AG04450 (cell line): ENCODE measurements around the gene FAM209B. TPM values are rescaled to one million over a fixed set of nuclear protein-coding genes. Genes with fewer than 3 reads are reported as not detected.

ENCODE experiments used
- CTCF ChIA-PET: fragments of 300-600, 350-600 bp; formaldehyde crosslinking; extraction: SDS; loops from one replicate; lab custom pipeline; 2022; ENCODE audit warnings: antibody characterized with exemption, inconsistent platforms; lab: Charles Lee
- POLR2A ChIA-PET: fragments of 350-600 bp; formaldehyde crosslinking; extraction: SDS; loops from one replicate; lab custom pipeline; 2021; ENCODE audit warnings: antibody characterized with exemption, inconsistent platforms; lab: Yijun Ruan, JAX
- DNase-seq: peaks from one replicate; pipeline ENCODE4 v3.0.0-alpha.2; 2011; ENCODE audit warnings: low read depth, low spot score
- H3K27ac ChIP-seq: one replicate; pipeline ENCODE4 v1.5.1; 2012; ENCODE audit warnings: low read depth, low read length, control low read depth
- H3K27me3 ChIP-seq: one replicate; pipeline ENCODE4 v1.6.0; 2012; ENCODE audit warnings: low read length; ENCODE audit not compliant: control insufficient read depth, insufficient read depth
- H3K4me3 ChIP-seq: 2 replicates; pipeline ENCODE4 v1.5.1; 2011; ENCODE audit warnings: mild to moderate bottlenecking, low read depth, low read length, control low read depth
- H3K9me3 ChIP-seq: 2 replicates; pipeline ENCODE4 v1.5.1; 2012; ENCODE audit warnings: low read length; ENCODE audit not compliant: control insufficient read depth, insufficient read depth
- polyA plus RNA-seq: library from polyadenylated mRNA; depleted of rRNA; stranded (reverse); fragments of >200 nt; gene quantifications from 2 replicates; pipeline ENCODE4 v1.2.3, GENCODE V29; 2011
- TF ChIP-seq, protein P1 (sequence below): IDR thresholded peaks from 2 replicates; pipeline ENCODE4 v1.5.1; 2011; ENCODE audit warnings: low read depth, low read length, control low read depth, inconsistent platforms

FAM209B gene
- polyA plus RNA-seq, 1 experiment, result 0.35 TPM

DNA sequence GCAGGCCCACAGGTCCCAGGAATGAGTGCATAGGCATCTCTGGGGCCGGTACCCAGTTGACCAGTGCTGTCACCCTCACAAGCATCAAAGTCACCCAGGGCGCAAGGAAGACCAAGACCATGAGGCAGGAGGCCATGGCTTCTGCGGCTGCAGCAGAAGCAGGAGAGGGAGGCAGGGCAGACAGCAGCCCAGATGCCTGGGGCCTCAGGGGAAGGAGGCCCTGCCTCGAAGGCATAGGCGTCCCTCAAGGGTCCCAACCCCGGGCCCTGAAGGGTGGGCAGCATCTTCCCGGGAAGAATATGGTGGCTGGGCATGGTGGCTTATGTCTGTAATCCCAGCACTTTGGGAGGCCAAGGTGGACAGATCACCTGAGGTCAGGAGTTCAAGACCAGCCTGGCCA, 5.5 kb upstream of the FAM209B start:
- no peaks in the 10 kb centered on the region for H3K27me3 ChIP-seq
- POLR2A ChIA-PET, result no interaction called here
- no peak overlapping the region for H3K27ac ChIP-seq
- TF ChIP-seq, protein P1, sequence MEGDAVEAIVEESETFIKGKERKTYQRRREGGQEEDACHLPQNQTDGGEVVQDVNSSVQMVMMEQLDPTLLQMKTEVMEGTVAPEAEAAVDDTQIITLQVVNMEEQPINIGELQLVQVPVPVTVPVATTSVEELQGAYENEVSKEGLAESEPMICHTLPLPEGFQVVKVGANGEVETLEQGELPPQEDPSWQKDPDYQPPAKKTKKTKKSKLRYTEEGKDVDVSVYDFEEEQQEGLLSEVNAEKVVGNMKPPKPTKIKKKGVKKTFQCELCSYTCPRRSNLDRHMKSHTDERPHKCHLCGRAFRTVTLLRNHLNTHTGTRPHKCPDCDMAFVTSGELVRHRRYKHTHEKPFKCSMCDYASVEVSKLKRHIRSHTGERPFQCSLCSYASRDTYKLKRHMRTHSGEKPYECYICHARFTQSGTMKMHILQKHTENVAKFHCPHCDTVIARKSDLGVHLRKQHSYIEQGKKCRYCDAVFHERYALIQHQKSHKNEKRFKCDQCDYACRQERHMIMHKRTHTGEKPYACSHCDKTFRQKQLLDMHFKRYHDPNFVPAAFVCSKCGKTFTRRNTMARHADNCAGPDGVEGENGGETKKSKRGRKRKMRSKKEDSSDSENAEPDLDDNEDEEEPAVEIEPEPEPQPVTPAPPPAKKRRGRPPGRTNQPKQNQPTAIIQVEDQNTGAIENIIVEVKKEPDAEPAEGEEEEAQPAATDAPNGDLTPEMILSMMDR, result no peak
- CTCF ChIA-PET, result no interaction called here
- no peaks in the 10 kb centered on the region; the same call in 1 of the 2 replicates for H3K9me3 ChIP-seq
- DNase-seq, result no peak
- no peak overlapping the region for H3K4me3 ChIP-seq

DNA sequence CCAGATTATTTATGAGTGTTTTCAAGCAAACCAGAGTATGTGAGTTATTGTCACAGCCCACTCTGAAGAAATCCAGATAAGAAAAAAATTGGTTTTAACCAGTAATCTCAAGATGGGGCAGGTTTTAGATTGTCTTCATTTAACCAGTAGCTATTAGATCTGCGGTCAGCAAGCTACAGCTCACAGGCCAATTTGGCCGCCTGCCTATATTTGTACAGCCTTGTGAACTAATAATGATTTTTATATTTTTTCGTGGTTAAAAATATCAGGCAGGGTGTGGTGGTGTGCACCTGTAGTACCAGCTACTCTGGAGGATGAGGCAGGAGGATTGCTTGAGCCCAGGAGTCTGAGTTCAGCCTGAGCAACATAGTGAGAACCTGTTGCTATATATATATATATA, 5.0 kb downstream of the FAM209B start:
- POLR2A ChIA-PET, result no interaction called here
- H3K27ac ChIP-seq, result no peak overlapping the region
- H3K9me3 ChIP-seq, result no peaks in the 10 kb centered on the region
- TF ChIP-seq, protein P1, result no peak
- no peak for DNase-seq
- CTCF ChIA-PET, result no interaction called here
- H3K27me3 ChIP-seq, result no peaks in the 10 kb centered on the region
- no peak overlapping the region for H3K4me3 ChIP-seq

DNA sequence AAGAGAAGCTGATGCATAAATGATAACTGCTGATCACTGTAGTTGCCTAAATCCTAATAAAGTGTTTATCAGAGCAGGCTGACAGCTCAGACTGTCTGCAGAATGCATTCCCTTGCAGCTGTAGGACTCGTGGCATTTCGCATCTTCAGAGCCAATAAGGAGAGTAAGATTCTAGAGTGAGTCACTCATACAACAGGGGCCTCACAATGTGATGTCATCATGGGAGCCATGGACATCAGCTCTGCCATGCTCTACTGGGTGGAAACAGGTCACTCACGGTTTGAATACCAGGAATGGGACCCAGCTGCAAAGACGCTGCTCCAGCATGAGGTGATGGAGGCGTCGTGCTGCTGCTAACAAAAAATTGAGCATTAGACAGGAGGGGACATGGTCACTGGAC, 7.4 kb downstream of the FAM209B start:
- Histone ChIP-seq H3K4me3 (no peak overlapping the region), H3K27me3 (no peaks in the 10 kb centered on the region), H3K9me3 (no peaks in the 10 kb centered on the region), H3K27ac (no peak overlapping the region)
- DNase-seq, result no peak
- ChIA-PET CTCF (interaction anchor here (0.6 to 0.8 kb wide), 2 partner anchors 11 to 186 kb away, joined by 3 to 4 read pairs; no protein-coding TSS in a partner anchor), POLR2A (no interaction called here)
- TF ChIP-seq, protein P1, result no peak

DNA sequence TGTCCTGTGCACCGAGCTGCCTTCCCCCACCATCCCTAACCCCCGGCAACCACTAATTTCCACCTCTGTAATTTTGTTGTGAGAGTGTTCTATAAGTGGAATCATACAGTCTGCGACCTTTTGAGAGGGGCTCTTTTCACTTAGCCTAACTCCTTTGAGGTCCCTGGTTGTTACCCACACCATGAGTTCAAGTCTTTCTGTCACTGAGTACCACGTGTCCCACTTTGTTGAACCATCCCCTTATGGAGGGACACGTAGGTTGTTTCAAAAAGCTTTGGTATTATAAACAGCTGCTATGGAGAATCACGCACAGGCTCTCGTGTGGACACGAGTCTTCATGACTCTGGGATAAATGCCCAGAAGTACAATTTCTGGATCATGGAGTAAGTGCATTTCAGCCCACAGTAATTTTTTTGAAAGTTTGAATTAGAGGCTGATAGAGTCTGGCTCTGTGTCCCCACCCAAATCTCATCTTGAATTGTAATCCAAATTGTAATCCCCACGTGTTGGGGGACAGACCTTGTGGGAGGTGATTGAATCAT, 9.5 kb downstream of the FAM209B start:
- TF ChIP-seq, protein P1, result no peak

DNA sequence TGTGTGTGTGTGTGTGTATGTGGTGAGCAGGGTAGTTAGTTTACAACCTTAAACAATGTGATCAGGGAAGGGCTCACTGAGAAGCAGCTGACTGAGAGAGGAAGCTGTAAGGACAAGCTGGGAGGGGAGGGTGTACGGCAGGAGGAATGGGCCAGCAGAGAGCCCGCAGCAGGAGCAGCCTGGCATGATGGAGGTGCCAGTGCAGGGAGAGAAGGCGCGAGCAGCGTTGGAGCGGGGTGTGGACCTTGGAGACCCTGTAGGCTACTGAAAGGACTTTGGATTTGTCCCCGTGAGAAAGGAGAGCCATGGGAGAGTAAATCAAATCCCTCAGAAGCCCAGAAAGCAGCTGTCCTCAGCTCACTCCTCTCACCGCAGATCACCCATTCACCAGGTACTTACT, 18.5 kb downstream of the FAM209B start:
- TF ChIP-seq, protein P1, result no peak
- POLR2A ChIA-PET, result interaction anchor here (0.6 kb wide), 2 partner anchors 26 to 774 kb away, joined by 3 to 7 read pairs; no protein-coding TSS in a partner anchor
- CTCF ChIA-PET, result interaction anchor here (0.6 to 4.9 kb wide), 18 partner anchors 9 to 809 kb away, joined by 3 to 54 read pairs (median 4); no protein-coding TSS in a partner anchor
- H3K4me3 ChIP-seq, result no peak overlapping the region
- peaks cover 9% of the 10 kb centered on the region for H3K27me3 ChIP-seq
- no peak overlapping the region for H3K27ac ChIP-seq
- H3K9me3 ChIP-seq, result no peaks in the 10 kb centered on the region
- no peak for DNase-seq

More for the DNA sequence above, 9.5 kb downstream of the FAM209B start:
- H3K4me3 ChIP-seq, result no peak overlapping the region
- H3K9me3 ChIP-seq, result no peaks in the 10 kb centered on the region
- POLR2A ChIA-PET, result no interaction called here
- CTCF ChIA-PET, result no interaction called here
- DNase-seq, result no peak
- H3K27ac ChIP-seq, result no peak overlapping the region
- no peaks in the 10 kb centered on the region for H3K27me3 ChIP-seq
